ENCODE results near the gene PLEKHO1. TPM values are rescaled to one million over a fixed set of nuclear protein-coding genes. Genes with fewer than 3 reads are reported as not detected.

The PLEKHO1 gene
- total RNA-seq, 1 experiment from 2014 or later, result 27.0 TPM

GRCh38 chr1:150183061-150183460 is 33.3 kb downstream of the PLEKHO1 start:
- no peak overlapping the region for H3K27ac Mint-ChIP-seq
- ATAC-seq, result no peak
- H3K4me3 Mint-ChIP-seq, result no peak overlapping the region
- peaks cover 2% of the 10 kb centered on the region; the same call in 1 of the 2 replicates for H3K4me1 Mint-ChIP-seq
- ChIA-PET CTCF (interaction anchor here (0.7 kb wide), 1 partner anchor 1767 kb away, joined by 3 read pairs; no protein-coding TSS in a partner anchor), POLR2A (no interaction called here)
- no peak for DNase-seq (ENCODE audit: low spot score)
- H3K27me3 Mint-ChIP-seq (ENCODE audit: low read depth), result no peaks in the 10 kb centered on the region
- no peak for TF ChIP-seq ATF6 (CRISPR knock-in tag; IDR thresholded peaks at IDR 0.05)
- no peak for TF ChIP-seq RORB (CRISPR knock-in tag; IDR thresholded peaks at IDR 0.05)
- no peak for TF ChIP-seq ATF1 (CRISPR knock-in tag; IDR thresholded peaks at IDR 0.05)
- no peak for TF ChIP-seq PRDM15 (CRISPR knock-in tag; IDR thresholded peaks at IDR 0.05)
- no peak for TF ChIP-seq ZBTB21 (CRISPR knock-in tag; IDR thresholded peaks at IDR 0.05; ENCODE audit: borderline replicate concordance)
- TF ChIP-seq USF1 (CRISPR knock-in tag; IDR thresholded peaks at IDR 0.05), result no peak
- no peak for TF ChIP-seq FOXP1 (CRISPR knock-in tag; IDR thresholded peaks at IDR 0.05; ENCODE audit: borderline replicate concordance)
- no peak for TF ChIP-seq ZNF281 (CRISPR knock-in tag; IDR thresholded peaks at IDR 0.05)
- no peak for TF ChIP-seq ZMAT4 (CRISPR knock-in tag; IDR thresholded peaks at IDR 0.05)
- TF ChIP-seq AR (CRISPR knock-in tag; IDR thresholded peaks at IDR 0.05), result no peak
- no peak for TF ChIP-seq E2F4 (CRISPR knock-in tag; IDR thresholded peaks at IDR 0.05; ENCODE audit: borderline replicate concordance, low read depth)
- no peak for TF ChIP-seq KAT7 (CRISPR knock-in tag; IDR thresholded peaks at IDR 0.05; ENCODE audit: borderline replicate concordance)
- TF ChIP-seq FOXK1 (CRISPR knock-in tag; IDR thresholded peaks at IDR 0.05), result no peak
- TF ChIP-seq ZNF423 (CRISPR knock-in tag; IDR thresholded peaks at IDR 0.05), result no peak
- no peak for TF ChIP-seq CREM (CRISPR knock-in tag; IDR thresholded peaks at IDR 0.05)
- H3K9me3 Mint-ChIP-seq, result no peaks in the 10 kb centered on the region
- no peaks in the 10 kb centered on the region for H3K36me3 Mint-ChIP-seq
